T-helper 22 cell (primary cell): ENCODE measurements around the gene AP1S2.
"Not testable (repeated sequence)": the region's sequence is repeated elsewhere in the genome, so short reads cannot be mapped to it uniquely, and the experiment has no call there.

ENCODE experiments used
- DNase-seq: peaks from one replicate; pipeline ENCODE4 v3.0.0-alpha.2; 2020; ENCODE audit warnings: low read depth

Gene AP1S2

GRCh38 chrX:15854712-15855567 is at the start of gene AP1S2:
TSS of gene AP1S2 (minus strand) at chrX:15854813. CDS start at chrX:15852524, 2,289 bp downstream.
- peak; percentile 96 for DNase-seq

DNA sequence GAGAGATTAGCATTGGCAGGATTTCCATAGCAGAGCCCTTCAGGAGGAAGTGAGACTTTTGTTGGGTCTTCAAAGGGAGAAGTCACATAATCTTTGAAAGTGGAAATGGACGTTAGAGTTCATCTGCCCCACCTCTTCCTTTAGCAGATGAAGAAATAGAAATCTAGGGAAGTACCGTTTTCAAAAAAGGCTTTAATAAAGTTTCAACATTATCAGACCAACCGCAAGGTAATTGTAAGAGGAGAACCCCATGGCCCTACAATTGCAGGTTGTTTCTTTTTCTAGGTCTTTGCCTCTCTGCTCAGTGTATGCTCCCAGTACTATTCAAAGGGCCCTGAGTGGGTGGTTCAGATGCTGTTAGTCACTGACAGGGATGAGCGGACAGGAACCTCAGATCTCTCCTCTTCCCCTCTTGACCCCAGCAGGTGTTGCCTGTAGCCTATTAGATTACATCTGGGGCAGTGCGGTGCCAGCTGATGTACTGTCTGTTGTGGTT is 48.6 kb upstream of the AP1S2 start:
- no peak for DNase-seq

GRCh38 chrX:15895334-15895733 is 40.7 kb upstream of the AP1S2 start:
- DNase-seq, result no peak

- DNase-seq, result no peak
Observed at GRCh38 chrX:15894724-15895123, 40.1 kb upstream of the AP1S2 start.

DNA sequence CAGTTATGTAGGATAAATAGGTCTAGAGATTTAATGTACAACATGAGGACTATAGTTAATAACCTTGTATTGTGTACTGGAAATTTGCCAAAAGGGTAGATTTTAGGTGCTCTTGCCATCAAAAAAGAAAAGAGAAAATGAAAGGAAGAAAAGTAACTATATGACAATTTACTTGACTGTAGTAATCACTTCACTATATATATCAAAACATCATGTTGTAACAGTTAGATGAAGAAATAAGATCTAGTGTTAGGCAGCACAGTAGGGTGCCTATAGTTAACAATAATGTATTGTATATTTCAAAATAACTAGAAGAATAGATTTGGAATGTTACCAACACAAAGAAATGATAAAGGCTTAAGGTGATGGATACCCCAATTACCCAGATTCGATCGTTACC is 35.9 kb upstream of the AP1S2 start:
- no peak for DNase-seq

DNA sequence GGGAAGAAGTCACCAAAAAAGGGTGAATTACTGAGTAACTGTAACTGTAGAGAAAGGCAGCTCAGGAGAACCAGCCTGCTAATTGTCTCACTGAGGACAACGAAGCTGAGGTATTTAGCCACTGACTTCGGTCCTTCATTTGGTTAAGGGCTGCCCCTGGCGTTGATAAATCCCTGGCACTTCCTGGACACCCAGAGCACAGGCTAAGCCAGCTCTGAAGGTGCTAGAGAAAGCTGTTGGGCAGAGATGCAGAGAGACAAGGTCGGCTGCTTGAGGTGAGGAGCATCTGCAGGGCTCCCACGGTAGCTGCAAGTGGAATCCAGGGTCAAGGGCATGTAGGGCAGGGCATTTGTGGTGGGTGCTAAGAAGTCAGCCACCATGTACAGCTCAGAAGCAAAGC is 33.4 kb upstream of the AP1S2 start:
- no peak for DNase-seq

DNA sequence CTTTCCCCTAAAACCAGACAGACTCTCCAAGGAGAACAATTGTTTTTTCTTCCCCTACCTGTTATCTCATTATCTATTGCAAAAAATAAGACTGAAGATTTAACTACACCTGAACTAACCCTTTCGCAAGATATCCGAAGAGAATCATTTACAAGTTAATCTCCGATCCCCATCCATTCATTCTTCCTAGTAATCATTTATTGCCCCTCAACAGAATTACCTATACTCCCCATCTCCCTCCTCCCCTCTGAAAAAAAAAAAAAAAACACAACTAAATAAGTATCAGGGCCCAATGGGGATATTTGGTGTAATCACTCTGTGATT is 28.9 kb upstream of the AP1S2 start:
- DNase-seq, result no peak

- DNase-seq, result no peak
Observed at GRCh38 chrX:15882704-15883539, 28.3 kb upstream of the AP1S2 start.

- no peak for DNase-seq
Observed at GRCh38 chrX:15881381-15881897, 26.8 kb upstream of the AP1S2 start.

GRCh38 chrX:15877914-15878313 is 23.3 kb upstream of the AP1S2 start:
- DNase-seq, result not testable (repeated sequence)

DNA sequence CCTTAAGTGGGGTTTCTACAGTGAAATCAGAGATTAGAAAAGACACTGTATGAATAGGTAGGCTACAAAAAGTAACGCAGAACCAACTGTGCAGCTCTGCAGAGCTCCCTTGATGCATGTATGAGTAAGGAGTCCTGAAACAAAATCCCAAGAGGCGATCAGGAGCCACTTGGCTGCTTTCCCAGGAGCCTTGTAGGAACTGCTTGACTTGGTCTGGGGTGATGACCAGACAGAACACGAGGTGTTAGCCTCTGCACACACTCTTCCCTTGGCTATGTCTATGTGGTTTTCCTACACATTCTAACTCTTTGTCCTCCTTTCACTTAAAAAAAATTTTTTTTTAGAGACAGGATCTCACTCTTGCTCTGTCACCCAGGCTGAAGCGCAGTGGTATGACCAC is 22.8 kb upstream of the AP1S2 start:
- DNase-seq, result no peak

DNA sequence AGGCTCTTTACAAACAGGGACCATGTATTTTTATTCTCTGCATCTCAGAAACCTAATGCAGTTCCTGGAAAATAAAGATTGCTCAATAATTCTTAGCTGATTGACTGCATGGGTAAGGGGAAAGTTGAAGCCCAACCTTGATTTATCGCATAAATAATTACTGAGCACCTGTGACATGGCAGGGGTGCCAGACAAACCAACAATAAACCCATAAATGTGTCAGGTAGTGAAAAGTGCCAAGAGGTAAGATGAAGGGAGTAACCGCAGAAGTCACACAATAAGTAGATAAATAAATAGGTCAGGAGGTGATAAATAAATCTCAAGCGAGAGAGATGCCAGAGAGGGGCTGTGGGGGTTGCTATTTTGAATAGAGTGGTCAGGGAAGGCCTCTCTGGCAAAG is 20.1 kb upstream of the AP1S2 start:
- DNase-seq, result no peak

- no peak for DNase-seq
Observed at GRCh38 chrX:15873566-15873965, 19.0 kb upstream of the AP1S2 start.

- no peak for DNase-seq
Observed at GRCh38 chrX:15870310-15870709, 15.7 kb upstream of the AP1S2 start.

- no peak for DNase-seq
Observed at GRCh38 chrX:15869695-15870094, 15.1 kb upstream of the AP1S2 start.

GRCh38 chrX:15866147-15866546 is 11.5 kb upstream of the AP1S2 start:
- no peak for DNase-seq

GRCh38 chrX:15864629-15865028 is 10.0 kb upstream of the AP1S2 start:
- DNase-seq, result no peak

- no peak for DNase-seq
Observed at GRCh38 chrX:15864023-15864422, 9.4 kb upstream of the AP1S2 start.

DNA sequence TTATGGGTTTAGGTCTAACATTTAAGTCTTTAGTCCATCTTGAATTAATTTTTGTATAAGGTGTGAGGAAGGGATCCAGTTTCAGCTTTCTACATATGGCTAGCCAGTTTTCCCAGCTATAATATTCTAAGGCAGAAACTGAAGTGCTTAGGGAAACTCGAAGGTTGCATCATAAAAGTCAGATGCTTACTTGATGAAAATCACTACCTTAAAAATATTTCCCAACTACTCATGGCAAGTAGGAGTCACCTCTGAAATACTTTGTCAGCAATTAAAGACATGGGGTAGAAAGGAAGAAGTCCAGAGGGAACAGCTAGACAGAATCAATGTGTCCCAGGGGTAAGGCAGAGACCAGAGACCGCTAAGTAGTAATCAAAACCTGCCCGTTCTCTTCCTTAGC is 6.3 kb upstream of the AP1S2 start:
- DNase-seq, result no peak

DNA sequence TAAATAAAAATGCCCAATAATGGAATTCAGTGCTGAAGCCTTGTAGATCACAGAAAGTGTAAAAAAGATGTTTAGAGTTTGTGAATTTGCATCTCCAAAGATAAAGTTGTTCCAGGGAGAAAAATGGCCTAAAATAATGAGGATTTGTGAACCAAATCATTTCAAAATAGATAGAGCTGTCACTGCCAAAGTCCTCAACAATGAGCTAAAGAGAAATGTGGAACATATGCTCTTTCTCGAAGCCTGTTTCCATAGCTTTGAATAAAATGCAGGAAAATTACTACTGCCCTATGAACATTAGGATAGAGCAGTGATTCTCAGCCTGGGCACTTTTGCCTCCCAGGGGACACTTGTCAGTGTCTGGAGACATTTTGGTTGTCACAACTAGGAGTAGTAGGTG is 3.4 kb upstream of the AP1S2 start:
- DNase-seq, result no peak

DNA sequence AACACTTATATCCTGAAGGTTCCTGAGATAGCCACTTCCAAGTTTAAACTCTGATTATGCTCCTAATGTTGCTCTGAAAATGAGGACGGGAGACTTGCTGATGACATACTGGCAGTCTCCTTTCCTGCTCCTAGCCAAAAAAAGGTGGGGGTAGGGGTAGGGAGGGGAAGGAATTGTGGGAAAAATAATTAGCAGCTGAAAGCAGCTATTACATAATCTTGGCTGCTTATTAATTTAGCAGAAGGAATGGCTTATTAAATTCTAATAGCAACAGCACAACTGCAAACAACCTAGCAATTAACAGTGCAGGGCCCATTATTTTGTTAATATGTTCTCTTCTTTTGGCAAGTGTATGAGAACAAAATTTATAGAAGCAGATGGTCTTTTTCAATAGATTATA is 2.0 kb upstream of the AP1S2 start:
- DNase-seq, result no peak

DNA sequence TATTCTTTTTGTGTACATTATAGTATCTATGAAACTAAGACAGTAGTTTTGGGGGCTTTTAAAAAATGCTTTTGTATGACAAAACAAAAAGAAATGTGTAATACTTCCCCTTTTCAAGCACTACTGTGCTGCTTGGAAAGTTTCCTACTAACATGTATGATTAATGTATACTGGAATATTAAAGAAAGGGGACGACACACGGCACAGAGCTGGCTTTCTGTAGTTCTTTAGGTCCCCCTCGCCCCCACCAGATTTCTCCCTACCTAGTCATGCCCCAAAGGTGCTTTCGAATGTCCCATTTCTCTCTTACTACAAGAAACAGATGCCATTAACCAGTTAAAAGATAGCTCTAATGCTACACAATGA is 1.6 kb upstream of the AP1S2 start:
- no peak for DNase-seq

DNA sequence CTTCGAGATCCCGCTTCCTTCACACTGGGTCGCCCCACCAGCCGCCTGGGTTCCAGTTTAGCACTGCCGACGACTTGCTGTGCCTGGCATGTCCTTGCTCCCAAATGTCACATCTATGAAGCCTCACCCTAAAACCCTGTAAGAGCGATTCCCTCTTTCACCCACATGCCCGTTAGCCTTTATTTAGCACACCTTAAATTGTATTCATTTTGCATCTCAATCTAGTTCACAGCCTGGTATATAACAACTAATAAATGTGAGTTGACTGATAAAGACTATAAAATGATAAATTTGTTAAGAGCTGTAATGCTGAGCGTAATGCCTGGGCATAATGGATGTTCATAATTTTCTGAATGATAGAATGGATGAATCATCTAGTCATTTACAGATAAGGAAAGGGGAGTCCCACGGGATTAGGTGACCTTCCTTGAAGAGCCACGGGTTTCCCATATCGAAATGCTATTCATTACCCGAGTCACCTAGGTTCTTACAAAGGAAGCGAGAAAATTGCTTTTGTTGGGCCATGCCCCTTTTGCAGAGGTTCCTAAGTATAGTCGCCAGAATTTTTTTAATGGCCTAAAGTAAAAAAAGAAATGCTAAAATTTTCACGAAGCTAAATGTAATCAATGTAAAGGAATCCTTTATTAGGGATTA is 1.1 kb upstream of the AP1S2 start:
- DNase-seq, result no peak
